ENCODE data around the gene HIVEP3.

GRCh38 chr1:41642922-41643821, 275.6 kb downstream of the HIVEP3 start:
- no peak for TF ChIP-seq CTCF (IDR thresholded peaks at IDR 0.05)
- TF ChIP-seq, protein P1, sequence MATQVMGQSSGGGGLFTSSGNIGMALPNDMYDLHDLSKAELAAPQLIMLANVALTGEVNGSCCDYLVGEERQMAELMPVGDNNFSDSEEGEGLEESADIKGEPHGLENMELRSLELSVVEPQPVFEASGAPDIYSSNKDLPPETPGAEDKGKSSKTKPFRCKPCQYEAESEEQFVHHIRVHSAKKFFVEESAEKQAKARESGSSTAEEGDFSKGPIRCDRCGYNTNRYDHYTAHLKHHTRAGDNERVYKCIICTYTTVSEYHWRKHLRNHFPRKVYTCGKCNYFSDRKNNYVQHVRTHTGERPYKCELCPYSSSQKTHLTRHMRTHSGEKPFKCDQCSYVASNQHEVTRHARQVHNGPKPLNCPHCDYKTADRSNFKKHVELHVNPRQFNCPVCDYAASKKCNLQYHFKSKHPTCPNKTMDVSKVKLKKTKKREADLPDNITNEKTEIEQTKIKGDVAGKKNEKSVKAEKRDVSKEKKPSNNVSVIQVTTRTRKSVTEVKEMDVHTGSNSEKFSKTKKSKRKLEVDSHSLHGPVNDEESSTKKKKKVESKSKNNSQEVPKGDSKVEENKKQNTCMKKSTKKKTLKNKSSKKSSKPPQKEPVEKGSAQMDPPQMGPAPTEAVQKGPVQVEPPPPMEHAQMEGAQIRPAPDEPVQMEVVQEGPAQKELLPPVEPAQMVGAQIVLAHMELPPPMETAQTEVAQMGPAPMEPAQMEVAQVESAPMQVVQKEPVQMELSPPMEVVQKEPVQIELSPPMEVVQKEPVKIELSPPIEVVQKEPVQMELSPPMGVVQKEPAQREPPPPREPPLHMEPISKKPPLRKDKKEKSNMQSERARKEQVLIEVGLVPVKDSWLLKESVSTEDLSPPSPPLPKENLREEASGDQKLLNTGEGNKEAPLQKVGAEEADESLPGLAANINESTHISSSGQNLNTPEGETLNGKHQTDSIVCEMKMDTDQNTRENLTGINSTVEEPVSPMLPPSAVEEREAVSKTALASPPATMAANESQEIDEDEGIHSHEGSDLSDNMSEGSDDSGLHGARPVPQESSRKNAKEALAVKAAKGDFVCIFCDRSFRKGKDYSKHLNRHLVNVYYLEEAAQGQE (IDR thresholded peaks at IDR 0.05; ENCODE audit: insufficient read depth in 1 of 2, low read depth in 2 of 2, low read length in 1 of 2) = no peak

Measured in Panc1 (cell line).